Muscle of back (tissue), 11 donors: Measurements from ENCODE around the gene SAP30. TPM values are rescaled to one million over a fixed set of nuclear protein-coding genes. Genes with fewer than 3 reads are reported as not detected.

Experiments
- DNase-seq, 3 donors: peaks; one replicate each; pipeline versions ENCODE4 v3.0.0 to v3.0.0-alpha.2; 2013
- polyA plus RNA-seq, 10 donors: library from polyadenylated mRNA; unstranded; fragments of 120-200 nt; gene quantifications; one replicate each; pipeline ENCODE4 v1.2.1, GENCODE V29; 2013; ENCODE audit not compliant: insufficient read length in 10 of 10

Gene SAP30
- polyA plus RNA-seq, 10 donors = 9.8 to 12.1 (median 10.6) TPM

DNA sequence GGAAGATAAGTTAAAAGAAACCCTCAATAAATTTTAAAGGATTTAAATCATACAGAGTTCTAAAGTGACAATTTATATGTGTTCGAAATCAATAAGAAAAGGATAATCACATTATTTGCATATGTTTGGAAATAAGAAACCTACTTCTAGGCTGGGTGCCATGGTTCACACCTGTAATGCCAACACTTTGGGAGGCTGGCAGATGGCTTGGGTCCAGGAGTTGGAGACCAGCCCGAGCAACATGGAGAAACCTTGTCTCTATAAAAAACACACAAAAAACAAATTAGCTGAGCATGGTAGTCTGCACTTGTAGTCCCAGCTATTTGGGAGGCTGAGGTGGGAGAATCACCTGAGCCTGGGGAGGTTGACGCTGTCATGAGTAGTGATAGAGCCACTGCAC lies 8.1 kb upstream of the SAP30 start:
- DNase-seq = no peak

DNA sequence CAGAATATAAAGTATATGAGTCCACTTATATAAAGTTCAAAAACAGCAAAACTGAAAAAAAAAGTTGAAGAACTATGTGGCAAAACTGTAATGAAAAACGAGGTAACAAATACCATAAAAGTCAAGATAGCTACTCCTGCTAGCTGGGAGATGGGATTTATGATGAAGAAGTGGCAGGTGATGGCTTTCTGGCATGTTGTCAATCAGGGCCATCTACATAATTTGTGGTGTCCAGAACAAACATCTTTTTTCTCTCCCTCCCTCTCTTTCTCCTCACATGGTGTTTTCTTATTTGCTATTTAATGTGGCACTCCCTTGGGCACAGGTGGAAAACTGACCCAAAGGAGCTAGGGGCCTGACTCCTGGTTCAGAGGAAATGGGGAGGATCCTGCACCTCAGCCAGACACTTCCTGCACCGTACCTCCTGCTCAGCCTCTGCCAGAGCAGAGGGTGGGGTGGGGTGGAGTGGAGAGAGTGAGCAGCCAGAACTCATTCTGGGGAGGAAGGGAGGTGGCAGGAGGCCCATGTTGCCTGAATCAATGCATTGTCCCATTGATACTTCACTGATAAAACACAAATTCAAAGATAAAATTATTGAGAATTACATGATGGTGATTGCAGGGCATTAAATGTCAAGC lies 5.3 kb upstream of the SAP30 start:
- DNase-seq = no peak

DNA sequence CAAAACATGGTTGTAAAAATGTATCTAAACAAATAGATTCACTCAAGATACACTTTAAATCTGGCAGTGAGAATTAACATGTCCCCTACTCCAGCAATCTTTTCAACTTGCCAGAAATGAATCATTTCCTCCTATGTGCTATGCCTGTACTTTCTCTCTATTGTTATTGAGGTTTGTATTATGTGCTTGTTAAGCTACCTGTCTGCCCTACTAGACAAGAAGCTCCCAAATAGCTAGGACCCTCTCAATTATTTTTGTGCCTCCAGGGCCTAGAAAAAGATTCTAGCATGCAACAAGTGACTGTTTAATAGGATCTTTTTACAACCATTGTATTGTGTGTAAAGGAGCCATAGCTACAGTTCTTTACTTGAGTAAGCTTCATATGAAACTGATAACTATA lies 3.5 kb upstream of the SAP30 start:
- DNase-seq = no peak

DNA sequence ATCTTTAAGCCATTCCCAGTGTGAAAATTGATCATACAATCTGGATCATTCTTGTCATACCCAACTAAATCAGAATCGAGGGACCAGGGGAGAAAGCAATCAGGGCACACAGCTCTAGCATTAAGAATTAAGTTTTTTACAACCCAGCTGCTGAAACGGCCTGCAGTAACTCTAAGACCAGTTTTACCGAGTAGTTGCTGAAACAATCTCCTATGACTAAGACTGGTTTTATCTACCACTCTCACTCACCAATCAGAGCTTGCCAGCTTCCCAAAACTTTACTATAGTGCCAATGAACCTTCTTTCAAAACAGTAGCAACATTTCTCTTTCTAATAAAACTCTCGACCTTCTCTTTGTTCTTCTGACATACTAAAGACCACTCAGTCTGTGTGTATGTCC lies 2.8 kb upstream of the SAP30 start:
- peak in 1 of 3 donors; percentile 4 for DNase-seq

DNA sequence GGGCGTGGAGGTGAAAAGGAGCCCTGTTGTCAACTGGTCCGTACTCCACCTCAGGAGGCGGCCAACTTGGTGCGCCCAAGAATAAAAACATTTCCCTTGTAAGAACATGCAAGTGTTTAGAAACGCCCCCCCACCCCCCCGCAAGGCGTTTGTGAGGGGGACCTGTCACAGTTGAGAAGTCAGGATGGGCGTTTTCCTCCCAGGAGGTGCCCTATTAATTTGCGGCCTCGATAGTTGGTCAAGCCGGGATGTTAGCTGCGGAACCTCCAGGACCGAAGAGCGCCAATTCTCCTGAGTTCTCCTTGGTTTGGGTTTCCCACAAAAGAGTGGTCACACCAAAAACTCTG lies 651 bp upstream of the SAP30 start:
- no peak for DNase-seq

DNA sequence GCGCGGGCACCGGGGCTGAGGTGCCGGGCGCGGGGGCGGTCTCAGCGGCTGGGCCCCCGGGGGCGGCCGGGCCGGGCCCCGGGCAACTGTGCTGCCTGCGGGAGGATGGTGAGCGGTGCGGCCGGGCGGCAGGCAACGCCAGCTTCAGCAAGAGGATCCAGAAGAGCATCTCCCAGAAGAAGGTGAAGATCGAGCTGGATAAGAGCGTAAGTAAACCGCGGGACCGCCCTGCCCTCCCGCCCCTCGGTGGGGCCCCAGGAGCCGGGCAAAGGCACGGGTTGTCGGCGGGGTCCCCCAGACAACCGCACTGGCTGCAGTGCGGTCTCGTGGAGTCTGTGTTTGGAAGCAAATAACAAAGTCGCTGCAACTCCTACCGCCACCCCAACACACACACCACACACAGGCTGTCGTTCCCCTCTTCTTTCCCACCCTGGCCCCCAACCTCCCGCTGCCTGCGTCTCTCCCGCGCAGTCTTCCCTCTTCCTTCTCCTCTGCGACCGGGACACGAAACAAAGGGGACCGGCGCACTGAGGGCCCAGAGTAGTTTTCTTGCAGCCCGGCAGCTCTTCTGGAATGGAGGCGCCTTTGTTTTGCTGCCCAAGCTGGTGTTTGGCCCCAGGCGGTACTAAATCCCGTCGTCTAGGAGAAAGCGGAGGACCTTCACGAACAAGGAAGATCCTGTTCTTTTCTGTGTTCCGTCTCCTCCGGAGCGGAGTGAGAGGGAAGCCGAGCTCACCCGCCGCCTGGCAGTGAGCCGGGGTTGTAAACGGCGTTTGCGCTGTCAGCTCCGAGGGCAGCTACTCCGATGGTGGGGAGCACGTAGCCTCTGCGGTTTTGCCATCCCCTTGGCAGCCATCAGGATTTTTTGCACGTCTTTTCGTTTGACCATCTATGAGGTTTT lies 788 bp downstream of the SAP30 start:
- peak; percentile 71 to 93 (median 85) for DNase-seq

GRCh38 chr4:173374588-173374987 lies 3.8 kb downstream of the SAP30 start:
- DNase-seq = no peak

DNA sequence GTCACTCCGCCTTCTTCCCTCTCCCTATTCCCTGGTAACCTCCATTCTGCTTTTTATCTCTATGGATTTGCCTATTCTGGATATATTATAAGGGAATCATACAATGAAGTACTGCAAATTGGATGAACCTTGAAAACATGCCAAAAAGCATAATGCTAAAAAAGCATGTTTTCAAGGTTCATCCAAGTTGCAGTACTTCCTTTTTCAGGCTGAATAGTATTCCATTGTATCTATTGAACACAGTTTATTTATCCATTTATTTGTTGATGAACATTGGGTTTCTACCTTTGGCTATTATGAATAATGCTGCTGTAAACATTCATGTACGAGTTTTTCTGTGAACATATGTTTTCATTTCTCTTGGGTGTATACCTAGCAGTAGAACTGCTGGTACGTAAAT lies 9.2 kb downstream of the SAP30 start:
- DNase-seq = no peak

DNA sequence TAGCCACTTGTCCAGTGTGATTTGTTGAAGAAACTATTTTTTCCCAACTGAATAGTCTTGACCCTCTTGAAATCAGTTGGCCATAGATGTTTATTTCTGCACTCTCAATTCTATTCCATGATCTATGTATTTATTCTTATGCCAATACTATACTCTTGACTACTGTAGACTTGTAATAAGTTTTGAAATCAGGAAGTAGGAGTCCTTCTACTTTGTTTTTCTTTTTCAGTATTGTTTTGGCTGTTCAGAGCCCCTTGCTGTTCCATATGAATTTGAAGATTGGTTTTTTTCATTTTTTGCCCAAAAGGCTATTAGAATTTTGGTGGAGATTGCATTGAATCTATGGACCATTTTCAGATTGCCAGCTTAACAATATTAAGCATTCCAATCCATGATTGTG lies 10.2 kb downstream of the SAP30 start:
- no peak for DNase-seq

GRCh38 chr4:173381610-173382009 lies 10.9 kb downstream of the SAP30 start:
- no peak for DNase-seq

GRCh38 chr4:173382349-173382748 lies 11.6 kb downstream of the SAP30 start:
- DNase-seq = no peak

- no peak for DNase-seq
These were observed 16.0 kb downstream of the SAP30 start for GRCh38 chr4:173386751-173387150.

- DNase-seq = no peak
These were observed 20.9 kb downstream of the SAP30 start for GRCh38 chr4:173391701-173392100.

- DNase-seq = peak in 1 of 3 donors; percentile 25
These were observed 26.9 kb downstream of the SAP30 start for GRCh38 chr4:173397604-173398003.

DNA sequence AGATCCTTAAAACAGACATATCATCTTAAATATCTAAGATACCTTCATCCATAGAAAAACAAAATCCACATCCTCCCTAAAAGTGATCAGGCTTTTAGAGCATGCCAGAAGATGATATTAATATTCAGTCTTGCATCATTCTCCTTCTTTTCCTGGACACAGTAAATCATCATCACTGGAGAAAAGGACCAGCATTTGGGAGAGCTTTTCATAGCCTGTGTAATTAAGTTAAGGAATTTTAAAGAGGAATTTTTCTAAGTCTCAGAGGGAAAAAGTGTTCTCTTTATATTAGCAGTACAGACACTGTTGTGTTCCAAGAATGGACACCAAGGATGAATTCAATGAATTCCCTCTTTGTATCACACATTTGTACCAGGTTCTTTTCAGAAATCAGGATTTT lies 27.5 kb downstream of the SAP30 start:
- peak in 1 of 3 donors; percentile 46 for DNase-seq

GRCh38 chr4:173398779-173399415 lies 28.1 kb downstream of the SAP30 start, which contains the start of gene SCRG1:
Gene SCRG1, minus strand, starts transcription at chr4:173399116. Its CDS starts 7,702 bp downstream, at chr4:173391414.
- peak; percentile 63 to 91 (median 81) for DNase-seq

DNA sequence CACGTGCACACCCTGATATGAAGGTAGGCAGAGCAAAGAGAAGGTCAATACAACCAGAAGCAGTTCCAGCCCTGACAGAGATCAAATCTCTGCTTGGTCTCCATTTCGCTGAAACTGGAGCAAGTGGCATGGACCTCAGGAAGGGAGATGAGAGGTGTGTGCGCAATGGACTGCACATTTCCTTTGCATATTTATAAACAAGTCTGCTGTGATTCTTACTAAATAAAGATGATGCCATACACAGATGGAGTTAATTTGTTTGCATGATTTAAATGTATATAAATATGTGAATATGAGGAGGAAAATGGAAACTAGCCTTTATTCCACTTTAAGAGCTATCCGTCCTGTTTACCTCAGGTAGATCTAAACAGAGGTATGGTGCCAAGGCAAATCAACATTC lies 30.3 kb downstream of the SAP30 start:
- DNase-seq = no peak

- DNase-seq = no peak
These were observed 32.3 kb downstream of the SAP30 start for GRCh38 chr4:173403051-173403450.

- no peak for DNase-seq
These were observed 33.6 kb downstream of the SAP30 start for GRCh38 chr4:173404296-173404865.

GRCh38 chr4:173405840-173406606 lies 35.3 kb downstream of the SAP30 start:
- no peak for DNase-seq

DNA sequence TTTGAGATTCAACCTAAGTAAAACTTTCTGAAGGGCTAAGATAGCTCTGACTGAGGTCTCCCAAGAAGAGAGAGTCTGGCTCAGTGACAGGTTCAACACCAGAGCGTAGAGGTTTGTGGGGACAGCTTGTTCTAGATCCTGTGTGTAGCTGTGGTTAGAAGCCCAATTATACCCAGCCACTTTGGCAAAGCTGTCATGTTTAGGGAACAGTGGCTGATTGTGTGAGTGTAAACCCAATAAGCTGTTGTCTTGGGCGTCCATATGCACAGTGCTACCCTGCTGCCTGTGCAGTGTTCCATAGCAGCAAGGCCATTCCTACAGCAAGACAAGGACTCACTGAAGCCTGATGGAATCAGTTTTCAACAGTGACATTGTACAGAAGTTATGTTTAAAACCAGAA lies 39.3 kb downstream of the SAP30 start:
- no peak for DNase-seq
